Measurements from ENCODE around the gene ERVW-1.

- no peak for TF ChIP-seq POLR2A (IDR thresholded peaks at IDR 0.05)
- no peak for TF ChIP-seq CTCF (IDR thresholded peaks at IDR 0.05)
These were observed 42.3 kb upstream of the ERVW-1 start for GRCh38 chr7:92520024-92520423.
